ENCODE measurements around the gene PES1.
"Not testable (repeated sequence)": the region's sequence is repeated elsewhere in the genome, so short reads cannot be mapped to it uniquely, and the experiment has no call there.

The PES1 gene

DNA sequence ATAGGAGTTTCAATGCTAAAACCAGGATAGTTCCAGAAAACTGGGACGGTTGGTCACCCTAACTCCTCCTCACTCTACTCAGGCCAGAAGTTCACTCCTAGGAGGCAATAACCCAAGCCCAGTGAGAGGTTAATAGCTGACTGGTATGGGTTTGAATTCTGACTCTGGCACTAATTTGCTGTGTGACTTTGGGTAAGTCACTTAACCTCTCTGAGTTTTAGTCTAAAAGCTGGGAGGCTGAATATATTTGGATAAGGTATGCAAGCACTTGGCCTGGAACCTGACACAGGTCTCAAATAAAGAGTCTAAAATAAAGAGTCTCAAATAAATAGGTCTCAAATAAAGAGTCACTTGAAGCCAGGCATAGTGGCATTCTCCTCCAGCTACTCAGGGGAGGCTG, 39.0 kb downstream of the PES1 start:
- DNase-seq (ENCODE audit: low read depth) = no peak

DNA sequence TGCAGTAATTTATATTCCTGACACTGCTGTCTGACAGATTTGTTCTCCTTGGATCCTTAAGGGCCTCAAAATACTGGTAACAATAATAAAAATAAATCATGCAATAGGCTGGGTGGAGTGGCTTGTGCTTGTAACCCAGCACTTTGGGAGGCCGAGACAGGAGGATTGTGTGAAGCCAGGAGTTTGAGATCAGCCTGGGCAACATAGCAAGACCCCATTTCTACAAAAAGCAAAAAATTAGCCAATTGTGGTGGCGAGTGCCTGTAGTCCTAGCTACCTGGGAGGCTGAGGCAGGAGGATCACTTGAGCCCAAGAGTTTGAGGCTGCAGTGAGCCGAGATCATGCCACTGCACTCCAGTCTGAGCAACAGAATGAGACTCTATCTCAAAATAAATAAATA, 39.9 kb downstream of the PES1 start:
- not testable (repeated sequence) for DNase-seq (ENCODE audit: low read depth)

DNA sequence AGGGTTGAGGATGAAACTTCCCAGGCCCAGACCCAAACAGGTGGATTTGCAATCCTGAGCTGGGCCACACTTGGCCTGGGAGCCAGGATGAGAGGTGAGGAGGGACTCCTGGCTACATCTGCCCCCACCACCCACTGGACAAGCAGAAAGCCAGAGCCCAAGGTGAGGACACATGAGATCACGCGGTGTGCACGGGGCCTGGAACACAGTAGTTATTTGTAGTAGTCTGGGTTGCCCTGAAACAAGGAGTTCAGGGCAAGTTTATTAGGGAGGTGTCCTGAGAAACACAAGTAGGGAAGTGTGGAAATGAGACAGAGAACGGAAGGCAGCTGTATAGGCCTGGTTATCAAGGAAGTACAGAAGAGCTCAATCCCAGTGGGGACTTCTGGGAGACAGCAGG, 44.5 kb downstream of the PES1 start:
- DNase-seq (ENCODE audit: low read depth) = no peak

DNA sequence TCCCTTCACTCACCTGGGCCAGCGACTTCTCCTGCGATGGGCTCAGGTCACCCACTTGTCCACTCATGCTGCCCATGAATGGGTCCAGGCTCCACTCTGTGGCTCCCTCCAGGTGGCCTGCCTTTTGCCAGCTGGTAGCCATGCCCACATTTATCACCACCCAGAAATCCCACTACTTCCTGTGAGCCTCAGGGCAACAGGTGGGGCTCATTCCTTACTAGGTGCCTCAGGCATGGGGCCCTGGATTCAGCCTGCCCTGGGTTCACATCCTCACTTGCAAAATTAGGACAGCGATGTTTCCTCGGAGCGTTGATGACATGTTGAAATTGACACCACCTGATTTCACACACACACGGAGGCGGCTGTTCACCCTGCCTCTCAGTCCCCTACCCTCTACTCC, 45.1 kb downstream of the PES1 start, which contains the start of gene SEC14L6:
Gene SEC14L6 (minus strand): TSS at position 126 of the 400 bp plus-strand sequence. CDS start 59 bp downstream, at position 67.
- DNase-seq (ENCODE audit: low read depth) = no peak

DNA sequence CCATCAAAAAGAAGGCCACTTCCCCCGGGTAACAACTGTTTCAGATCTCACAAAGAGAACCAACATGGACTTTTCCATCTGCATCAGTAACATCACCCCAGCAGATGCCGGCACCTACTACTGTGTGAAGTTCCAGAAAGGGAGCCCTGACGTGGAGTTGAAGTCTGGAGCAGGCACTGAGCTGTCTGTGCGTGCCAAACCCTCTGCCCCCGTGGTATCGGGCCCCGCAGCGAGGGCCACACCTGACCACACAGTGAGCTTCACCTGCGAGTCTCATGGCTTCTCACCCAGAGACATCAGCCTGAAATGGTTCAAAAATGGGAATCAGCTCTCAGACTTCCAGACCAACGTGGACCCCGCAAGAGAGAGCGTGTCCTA, 48.9 kb downstream of the PES1 start:
- DNase-seq (ENCODE audit: low read depth) = no peak

DNA sequence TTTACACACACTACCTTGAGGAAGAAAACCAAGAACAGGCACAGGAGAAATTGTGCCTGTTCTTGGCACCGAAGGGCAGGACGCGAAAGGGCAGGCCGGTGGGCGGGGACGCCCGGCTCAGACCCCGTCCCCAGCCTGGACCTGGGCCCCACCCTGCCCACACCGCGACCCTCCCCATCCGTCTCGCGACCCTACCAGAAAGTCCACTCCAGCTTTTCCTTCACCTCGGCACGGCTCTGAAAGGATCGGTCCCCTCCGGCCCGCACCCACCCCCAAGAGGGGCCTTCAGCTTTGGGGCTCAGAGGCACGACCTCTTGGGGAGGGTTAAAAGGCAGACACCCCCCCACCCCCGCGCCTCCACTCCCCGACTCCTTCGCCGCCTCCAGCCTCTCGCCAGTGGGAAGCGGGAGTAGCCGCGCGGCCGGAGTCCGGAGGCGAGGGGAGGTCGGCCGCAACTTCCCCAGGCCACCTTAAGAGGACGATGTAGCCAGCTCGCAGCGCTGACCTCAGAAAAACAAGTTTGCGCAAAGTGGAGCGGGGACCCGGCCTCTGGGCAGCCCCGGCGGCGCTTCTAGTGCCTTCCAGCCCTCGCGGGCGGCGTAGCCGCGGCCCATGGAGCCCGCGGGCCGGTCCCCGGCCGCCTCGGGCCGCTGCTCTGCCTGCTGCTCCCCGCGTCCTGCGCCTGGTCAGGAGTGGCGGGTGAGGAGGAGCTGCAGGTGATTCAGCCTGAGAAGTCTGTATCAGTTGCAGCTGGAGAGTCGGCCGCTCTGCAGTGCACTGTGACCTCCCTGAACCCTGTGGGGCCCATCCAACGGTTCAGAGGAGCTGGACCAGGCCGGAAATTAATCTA, 49.5 kb downstream of the PES1 start:
- no peak for DNase-seq (ENCODE audit: low read depth)

DNA sequence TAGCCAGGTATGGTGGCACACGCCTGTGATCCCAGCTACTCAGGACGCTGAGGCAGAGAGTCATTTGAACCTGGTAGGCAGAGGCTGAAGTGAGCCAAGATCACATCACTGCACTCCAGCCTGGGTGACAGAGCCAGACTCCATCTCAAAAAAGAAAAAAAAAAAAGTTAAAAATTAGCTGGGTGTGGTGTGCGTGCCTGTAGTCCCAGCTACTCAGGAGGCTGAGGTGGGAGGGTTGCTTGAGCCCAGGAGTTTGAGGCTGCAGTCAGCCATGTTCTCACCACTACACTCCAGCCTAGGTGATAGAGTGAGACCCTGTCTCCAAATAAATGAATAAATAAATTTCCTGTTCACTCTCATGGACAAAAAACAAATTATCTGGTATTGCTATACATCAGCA, 50.2 kb downstream of the PES1 start:
- not testable (repeated sequence) for DNase-seq (ENCODE audit: low read depth)

DNA sequence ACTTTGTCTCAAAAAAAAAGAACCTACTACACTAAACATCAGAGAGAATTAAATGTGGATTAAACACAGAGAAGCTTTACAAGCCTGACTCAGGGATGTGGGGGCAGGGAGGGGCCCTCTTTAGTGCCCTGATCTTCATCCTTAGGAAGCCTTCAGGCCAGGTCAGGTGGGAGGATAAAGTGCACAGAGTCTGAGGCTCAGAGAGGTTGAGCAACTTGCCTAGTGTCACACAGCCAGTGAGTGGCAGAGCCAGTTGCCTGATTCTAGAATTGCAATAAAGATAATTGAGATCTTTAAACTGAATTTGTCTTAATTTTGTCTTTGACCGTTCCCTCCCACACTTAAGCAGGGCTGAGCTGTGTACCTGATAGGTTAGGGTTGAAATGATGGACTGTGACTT, 52.3 kb downstream of the PES1 start:
- no peak for DNase-seq (ENCODE audit: low read depth)

DNA sequence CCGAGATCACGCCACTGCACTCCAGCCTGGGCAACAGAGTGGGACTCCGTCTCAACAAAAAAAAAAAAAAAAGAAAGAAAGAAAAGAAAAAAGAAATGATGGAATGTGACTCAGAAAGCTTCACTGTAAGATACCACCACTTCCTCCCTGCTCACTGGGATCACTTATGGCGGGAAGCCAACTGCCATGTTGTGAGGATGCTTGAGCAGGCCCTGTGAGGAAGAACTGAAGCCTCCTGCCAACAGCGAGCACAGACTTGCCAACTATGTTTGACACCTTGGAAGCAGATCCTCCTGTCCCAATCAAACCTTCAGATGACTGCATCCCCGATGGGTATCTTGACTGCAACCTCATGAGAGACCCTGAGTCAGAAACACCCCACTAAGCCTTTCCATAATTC, 53.4 kb downstream of the PES1 start:
- no peak for DNase-seq (ENCODE audit: low read depth)

DNA sequence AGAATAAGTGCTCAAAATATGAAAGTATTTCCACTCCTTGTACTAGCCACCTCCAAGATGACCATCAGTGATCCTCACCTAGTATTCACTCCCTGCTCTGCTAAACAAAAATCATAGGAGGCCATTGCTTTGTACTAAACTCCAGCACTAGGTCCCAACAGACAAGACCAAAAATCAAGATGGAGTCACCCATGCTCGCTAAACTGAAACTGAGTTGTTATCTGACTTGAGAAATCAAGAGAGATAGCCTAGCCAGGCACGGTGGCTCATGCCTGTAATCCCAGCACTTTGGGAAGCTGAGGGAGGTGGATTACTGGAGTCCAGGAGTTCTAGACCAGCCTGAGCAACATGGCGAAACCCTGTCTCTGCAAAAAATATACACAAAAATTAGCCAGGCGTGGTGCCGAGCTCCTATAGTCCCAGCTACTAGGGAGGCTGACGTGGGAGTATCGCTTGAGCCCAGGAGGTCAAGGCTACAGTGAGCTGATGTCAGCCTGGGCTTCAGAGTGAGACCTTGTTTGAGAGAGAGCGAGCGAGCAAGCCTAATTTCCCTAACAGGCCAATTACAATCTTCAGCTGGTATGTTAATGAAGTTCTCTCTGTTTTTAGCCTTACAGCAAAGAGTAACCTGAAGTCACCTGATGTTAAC, 54.5 kb downstream of the PES1 start:
- DNase-seq (ENCODE audit: low read depth) = no peak

DNA sequence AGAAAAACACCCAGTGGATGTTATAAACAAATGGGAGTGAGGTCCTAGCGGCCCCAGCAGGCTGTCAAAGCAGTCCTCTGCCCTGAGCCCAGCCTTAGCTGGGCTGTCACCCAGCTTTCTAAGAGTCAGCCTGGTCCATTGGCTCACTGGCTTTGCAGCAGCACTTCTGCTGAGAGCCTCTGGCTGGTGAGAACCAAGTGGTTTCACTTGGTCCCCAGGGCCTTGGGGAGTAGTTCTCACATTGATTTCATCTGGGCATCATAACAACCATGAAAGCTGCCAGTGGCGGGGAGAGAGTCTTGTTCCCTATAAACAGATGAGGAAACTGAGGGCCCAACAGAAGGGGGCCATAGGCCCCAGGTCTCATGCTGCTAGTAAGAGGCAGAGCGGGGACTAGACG, 56.5 kb downstream of the PES1 start:
- no peak for DNase-seq (ENCODE audit: low read depth)

DNA sequence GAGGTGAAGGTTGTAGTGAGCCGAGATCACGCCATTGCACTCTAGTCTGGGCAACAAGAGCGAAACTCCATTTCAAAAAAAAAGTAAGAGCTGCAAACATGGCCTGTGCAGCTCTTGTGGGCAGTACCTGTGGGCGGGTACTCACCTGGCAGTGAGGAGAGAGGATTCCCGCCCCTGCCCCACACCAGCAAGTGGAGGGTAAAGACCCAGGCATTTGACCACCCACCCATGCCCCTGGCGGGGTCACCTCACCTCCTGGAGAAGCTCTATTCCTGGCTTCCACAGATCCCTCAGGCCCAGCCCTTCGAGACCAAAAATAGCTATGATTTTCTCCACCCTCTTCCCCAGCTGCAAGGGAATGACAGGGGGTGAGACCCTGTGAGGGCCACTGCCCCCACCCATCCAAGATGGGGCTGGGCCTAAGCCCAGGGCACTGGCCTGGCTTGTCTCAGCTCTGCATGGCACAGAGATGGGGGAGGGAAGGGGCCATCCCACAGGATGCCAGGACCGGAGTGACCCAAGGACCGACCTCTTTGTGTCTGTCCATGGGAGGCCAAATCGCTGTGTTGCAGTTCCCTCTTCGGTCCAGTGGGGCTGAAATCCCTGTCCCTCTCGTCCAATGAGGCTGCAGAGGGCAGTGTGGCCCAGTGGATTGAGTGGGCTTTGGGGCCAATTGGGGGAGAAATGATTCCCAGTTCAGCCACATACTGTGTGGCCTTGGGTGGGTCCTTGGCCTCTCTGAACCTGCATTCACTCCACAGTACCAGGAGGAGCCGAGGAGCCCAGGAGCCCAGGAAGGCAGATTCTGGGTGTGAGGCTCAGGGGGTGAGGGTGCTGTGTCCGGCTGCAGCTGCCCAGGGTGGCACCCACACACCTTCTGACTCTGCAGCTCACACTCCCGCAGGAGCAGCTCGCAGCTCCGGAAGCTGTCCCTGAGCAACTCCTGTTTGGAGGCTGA, 59.8 kb downstream of the PES1 start:
- DNase-seq (ENCODE audit: low read depth) = no peak

DNA sequence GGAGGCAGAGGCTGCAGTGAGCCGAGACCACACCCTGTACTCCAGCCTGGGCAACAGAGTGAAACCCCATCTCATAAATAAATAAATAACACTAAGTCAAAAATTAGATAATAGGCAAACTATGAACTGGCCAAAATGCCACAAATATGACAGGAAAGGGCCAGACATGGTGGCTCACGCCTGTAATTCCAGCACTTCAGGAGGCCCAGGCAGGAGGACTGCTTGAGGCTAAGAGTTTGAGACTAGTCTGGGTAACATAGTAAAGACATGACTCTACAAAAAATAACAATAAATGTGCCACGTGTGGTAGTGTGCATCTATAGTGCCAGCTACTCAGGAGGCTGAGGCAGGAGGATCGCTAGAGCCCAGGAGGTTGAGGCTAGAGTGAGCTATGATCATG, 65.1 kb downstream of the PES1 start:
- DNase-seq (ENCODE audit: low read depth) = no peak

Data from stimulated activated CD8-positive, alpha-beta memory T cell treated with anti-CD3 and anti-CD28 coated beads, Interleukin-7, amount 100 ng/mL, for 24 hours (primary cell).